Caki2 (cell line): ENCODE measurements around the gene ZBTB20. TPM values are rescaled to one million over a fixed set of nuclear protein-coding genes. Genes with fewer than 3 reads are reported as not detected.
A peak's percentile ranks its signal among the peaks of the same experiment; 100 is the strongest.

Source experiments
- DNase-seq: peaks from one replicate; pipeline ENCODE4 v3.0.0-alpha.2; 2015; ENCODE audit warnings: low read depth
- in situ Hi-C: cut with HindIII; loops from 2 replicates; pipeline ENCODE4 v1.10.0; 2016; ENCODE audit warnings: low sequenced_read_pairs, low pct_unique_long_range_greater_than_20kb, mixed read lengths
- total RNA-seq: library from RNA; depleted of rRNA; stranded (reverse); fragments of >200 nt; shearing (Covaris generic); gene quantifications from 2 replicates; pipeline ENCODE4 v1.2.3, GENCODE V29; 2014; ENCODE audit warnings: low replicate concordance

Gene ZBTB20
- total RNA-seq, 1 experiment from 2014 or later = 10.0 TPM

DNA sequence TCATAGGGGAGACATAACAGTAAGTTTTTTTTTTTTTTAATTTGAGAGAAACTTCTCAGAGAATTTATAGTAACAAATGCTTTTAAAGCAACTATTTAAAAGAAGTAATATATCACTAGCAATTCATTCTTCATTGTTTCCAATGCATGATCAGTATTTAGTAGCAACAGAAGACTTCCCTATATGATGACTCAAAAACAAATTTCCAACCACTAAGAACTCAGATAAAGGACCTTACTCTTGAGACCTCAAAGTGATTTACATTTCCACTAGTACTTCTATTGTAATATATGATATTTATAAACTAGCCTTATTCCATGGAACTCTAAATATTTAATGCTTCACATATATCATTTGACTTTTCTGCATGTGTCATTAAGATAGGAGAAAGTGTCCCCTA, 356.3 kb downstream of the ZBTB20 start:
- in situ Hi-C loops = no loop called here

DNA sequence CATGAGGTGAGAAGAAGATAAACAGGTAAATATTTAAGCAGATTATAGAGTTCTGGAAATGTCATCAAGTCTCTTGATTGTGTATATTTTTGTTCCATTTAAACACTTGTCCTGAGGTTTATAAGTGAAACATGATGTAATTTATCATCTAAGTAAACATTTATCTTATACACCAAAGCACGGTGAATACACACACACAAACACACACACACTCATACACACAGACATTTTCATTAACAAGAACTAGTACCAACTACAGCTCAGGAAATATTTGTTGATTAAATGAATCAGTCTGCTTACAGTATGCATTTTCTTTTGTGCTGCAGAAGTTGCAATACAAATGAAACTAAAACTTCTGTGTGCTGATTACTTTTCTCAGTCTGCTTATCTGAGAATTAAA, 357.3 kb downstream of the ZBTB20 start:
- in situ Hi-C loops = no loop called here
- no peak for DNase-seq

More for the DNA sequence above, 356.3 kb downstream of the ZBTB20 start:
- DNase-seq = no peak

DNA sequence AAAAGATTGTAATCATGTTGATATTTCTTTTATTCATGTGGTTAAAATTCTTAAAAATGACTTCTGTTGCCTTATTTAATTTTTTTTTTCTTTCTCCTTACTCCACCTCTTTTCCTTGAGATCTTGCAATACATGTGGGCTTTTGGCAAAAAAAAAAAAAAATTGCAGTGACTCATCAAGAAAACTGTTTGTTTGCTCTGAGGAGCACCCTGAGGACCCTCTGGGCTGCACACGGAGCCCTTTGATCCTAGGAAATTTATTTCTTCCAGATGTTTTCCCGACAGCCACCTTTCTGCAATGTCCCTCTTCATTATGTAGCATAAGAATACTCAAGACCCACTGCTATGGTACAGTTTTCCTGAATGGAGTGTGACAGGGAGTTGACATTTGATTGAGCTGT, 371.7 kb downstream of the ZBTB20 start:
- in situ Hi-C loops = no loop called here
- no peak for DNase-seq

DNA sequence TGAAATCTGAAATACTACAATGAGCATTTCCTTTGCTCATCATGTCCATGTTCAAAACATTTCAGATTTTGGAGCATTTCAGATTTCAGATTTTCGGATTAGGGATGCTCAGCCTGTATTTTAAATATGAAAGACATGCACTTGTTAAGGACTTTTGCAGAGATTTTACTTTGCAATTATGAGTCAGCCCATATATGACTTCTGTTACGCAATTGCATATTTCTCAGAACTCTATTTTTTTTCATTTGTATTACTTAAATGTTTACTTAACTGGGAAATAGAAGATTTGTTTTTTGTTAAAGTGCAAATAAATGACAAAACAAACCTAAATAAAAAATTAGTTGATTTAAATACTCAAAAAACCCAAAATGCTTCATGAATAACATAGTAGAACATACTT, 376.2 kb downstream of the ZBTB20 start:
- in situ Hi-C loops = no loop called here
- DNase-seq = no peak

DNA sequence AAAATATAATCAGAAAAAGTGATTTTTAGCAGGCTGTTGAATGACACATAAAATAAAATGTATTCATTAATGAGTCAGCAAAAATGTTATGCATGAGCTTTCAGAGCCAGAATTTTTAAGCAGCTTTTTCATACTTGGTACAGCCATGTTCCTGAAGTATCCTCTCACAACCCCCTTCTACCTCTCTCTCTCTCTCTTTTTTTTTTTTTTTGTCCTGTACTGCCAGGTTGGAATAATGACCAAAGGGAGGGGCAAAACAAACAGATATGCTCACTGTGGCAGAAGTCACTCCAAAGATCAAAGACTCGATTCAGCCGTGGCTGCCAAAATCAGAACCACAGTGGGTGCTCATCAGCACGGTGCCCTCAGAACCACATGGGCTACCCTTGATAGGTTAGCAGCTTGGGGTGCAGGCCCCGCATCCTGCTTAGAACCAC, 383.0 kb downstream of the ZBTB20 start:
- no peak for DNase-seq
- in situ Hi-C loops = no loop called here

DNA sequence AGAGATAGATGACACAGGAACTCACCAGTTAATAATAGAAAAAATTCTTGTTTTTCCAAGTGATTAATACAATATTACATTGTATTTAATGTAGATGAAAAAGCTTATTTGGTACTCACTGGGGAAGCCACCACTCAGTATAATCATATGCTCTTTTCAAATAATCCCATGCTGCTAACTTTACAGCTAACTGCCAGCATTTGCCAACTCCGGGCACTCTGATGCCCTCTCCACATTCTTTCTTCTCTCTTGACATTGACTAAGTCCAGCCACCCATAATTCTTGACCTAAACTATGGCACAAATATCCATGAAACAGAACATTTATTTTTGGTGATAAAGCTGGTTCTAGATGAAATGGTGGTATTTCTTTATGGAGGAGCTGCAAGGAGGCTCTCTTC, 384.9 kb downstream of the ZBTB20 start:
- in situ Hi-C loops = no loop called here
- no peak for DNase-seq

DNA sequence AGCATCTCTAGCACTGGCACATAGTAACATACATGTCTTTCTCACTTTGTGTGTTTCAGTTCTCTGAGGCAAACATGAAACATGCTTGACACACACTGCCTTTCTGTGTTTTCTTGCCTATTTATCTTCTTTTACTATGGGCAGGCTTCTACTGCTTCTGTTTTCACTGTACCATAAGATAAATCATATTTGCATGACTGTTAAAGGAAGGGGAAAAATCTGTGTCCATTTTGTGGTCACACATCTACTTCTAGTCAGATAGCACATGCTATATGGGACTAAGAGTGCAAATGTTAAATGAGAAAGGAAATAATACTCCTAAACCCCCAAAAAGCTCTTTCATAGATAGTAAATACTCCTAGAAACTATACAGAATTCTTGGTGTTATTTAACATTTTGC, 386.4 kb downstream of the ZBTB20 start:
- no peak for DNase-seq
- in situ Hi-C loops = no loop called here

DNA sequence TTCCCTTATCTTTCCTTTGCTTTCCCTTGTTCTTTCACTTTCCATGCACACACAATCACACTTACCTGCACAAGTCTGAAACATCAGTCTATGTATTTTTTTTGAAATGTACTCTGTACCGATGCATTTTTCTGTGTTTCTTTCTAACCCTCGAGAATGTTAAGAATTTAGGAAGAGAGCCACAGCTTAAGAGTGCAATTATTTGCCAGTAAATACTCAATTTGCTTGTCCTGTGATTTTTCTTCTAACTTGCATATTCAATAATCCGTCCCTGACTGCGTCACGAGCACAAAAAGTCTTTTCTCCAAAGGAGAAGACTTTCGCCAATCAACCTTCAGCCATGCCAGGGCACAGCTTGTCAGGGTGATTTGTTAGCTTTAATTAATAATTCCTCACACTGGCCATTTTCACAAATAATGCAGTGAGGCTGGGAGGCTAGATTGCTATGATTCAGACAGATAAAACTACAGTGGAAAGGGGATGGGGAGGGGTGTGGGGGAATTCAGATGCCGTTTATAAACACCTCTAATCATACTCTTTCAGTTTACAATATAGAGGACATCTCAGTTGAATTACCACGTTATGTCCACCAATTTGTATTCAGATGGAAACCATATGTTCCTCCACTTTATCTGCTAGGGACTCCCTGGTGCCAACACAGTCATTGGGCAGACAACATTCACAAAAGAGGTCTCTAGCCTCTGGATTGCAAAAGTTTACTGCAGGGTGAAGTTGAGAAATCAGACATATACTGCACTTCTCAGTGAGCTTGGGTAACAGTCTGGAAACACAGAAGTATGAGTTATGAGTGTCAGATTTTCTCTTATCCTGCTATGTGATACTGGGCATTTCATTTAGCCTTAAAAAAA, 388.0 kb downstream of the ZBTB20 start:
- no peak for DNase-seq
- in situ Hi-C loops = no loop called here

DNA sequence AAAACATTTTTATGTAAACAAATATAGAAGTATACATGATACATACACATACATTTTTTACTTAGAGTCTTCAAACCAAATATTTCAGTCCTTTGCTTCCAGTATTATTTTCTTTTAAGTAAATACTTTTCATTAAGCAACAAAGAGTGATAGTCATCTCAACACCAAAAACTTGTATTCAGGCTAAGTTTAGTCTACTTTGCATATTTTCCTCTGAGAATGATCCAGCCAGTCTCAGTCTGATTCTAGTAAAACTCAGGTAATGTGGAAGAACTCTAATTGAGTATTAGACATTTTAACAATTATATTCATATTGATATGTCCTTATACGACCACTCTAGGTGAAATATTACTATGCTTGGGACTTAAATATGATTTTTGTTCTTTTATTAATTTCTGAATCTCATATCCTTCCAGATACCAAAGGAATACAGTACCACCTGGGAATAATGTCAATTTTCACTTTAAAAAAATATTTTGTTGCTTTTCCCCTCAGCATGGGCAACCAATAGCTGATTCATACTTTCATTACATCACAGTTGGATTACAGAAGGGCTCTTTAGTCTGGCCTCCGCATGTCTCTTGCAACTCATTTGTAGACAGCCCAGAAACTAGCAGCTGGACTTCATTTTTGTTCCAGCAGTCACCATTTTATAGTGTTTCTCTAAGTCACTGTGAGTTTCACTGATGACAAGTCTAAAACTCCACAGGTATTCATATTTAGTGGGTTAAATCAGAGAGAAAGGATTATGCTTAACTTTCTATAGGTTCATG, 390.4 kb downstream of the ZBTB20 start:
- no peak for DNase-seq
- in situ Hi-C loops = no loop called here

DNA sequence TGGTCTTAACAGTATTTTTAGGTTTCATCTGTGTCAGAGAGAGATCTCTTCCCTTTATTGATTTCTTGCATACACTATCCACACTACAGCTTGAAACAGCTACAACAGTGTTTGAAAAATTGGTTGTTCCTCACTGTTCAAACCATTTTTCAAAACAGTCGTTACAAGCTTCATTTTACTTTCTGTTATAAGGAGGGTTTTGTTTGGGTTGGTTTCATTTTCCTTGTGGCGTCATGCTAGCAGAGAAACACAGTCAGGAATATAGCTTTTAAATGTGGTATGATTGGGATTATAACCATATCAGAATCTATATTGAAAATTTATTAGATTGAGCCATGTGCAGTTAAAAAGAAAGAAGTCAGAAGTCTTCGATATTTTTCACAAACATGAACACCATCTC, 400.6 kb downstream of the ZBTB20 start:
- in situ Hi-C loops = no loop called here
- DNase-seq = no peak

DNA sequence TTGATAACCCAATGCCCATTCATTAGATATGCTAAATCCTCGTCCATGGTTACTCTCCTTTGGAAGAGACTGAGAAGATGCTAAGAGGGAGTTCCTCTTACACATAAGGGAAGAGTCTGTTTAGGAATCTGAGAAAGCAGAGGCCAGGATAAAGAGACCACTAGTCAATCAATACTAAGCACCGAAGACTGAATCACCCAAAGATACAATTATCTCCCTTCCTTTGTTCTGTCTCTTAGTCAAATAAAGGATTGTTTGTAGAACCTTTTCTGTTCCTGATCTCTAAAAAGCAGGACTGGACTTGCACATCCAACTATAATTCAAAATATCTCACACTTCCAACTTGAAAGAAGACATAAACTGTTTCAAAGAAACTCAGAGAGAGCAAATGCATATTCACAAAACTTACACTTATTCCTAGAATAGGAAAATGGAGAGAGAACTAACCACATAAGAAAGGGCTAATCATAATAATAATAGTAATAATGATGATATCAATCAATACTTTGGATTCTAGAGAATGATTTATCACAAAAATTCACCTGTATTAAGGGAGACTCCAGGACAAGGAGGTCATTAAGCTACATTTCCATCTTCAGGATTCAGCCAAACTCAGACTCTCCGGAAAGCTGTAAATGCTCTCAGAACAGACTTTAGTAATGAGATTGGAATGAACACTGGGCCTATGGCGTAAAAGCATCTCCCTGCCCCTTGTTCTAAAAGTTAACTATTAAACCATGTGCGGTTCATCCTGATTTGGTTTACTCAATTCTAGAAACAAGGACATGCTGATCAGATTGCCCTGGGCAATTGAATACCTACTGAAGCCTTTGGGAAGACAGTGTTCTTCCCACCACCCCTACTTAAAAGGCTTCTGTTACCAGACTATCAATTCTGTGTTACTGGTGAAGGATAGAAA, 401.5 kb downstream of the ZBTB20 start:
- in situ Hi-C loops = no loop called here
- DNase-seq = peak; percentile 73

DNA sequence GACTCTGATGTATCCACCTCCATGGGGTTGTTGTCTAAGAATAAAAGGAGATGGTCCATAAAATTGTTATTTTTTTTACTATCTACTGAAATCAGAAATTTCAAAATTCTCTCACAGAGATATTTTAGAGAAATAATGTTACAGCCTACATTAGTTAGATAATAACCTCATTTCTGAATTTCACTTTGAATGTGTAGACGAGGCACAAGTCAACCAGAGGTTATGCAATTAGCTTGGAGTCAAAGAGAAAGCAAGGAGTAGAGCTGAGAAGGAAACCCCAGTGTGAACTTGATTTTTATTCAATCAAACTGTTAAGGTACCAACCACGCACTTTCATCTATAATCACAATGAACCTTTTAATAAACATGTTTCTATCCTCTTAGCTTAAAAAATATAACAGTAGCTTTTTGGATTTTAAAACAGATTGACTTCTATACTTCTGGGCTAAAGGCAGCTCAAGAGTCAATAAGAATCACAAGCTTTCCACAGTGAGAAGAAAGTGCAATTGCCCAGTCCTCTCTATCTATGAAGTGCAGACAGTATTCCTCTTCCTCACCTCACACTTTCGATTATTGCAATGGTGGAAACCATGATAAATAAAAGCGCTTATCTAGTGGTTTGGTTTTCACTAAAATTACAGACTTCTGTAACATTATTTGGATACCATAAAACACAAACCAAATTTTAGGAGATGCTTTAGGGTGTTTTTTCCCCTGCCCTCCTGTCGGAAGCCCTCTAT, 403.2 kb downstream of the ZBTB20 start:
- in situ Hi-C loops = no loop called here
- DNase-seq = no peak

DNA sequence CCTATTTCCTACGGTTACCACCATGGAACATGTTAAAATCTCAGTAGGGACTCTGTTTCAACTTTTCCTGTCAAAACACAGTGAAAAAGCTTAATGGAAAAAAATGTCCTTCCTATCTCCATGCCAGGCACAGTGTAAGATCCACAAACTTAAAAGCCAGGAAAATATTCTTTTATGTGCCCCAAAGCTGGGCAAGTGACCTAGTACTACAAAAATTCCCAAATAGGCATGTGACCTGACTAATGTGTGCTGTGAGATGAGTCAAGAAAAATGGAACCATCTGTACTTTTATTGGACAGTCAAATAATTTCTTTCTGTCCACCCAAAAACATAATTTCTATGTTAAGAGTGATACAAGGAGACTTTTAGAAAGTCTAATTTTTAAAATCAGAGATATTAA, 406.0 kb downstream of the ZBTB20 start:
- DNase-seq = no peak
- in situ Hi-C loops = no loop called here

DNA sequence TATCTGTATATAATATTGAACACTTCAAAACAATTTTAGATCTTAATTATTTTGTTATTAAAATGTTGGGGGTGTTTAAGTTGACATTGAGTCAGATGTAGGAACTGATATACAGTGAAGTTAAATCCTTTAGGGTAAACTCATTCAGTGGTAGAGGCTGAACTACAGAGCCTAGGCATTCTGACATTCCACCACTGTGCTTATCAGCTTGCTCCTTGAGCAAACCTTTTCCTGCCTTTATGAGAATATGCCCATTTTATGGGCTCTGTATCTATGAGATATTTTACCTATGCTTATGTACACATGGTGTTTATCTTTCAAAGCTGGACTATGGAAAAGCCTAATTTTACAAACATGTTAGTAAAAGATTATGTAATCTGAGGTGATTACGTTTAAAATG, 407.5 kb downstream of the ZBTB20 start:
- no peak for DNase-seq
- in situ Hi-C loops = no loop called here

DNA sequence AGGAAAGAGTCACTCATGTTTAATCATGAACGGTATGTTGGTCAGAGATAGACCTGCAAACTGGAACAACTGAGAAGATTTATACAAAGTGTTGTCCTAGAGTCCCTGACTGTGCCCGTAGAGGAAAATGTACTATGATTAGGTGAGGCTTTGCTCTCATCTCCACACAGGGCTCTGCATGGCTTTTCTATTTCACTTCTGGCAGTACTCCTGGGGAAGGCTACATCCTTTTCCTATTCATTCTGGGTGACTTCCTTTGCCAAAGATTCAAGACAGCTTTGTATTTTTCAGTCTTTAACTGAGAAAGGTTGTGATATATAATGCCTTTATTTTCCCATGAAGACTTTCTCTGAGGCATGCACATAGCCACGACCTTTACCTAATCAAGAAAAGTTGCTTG, 414.7 kb downstream of the ZBTB20 start:
- no peak for DNase-seq
- in situ Hi-C loops = no loop called here

DNA sequence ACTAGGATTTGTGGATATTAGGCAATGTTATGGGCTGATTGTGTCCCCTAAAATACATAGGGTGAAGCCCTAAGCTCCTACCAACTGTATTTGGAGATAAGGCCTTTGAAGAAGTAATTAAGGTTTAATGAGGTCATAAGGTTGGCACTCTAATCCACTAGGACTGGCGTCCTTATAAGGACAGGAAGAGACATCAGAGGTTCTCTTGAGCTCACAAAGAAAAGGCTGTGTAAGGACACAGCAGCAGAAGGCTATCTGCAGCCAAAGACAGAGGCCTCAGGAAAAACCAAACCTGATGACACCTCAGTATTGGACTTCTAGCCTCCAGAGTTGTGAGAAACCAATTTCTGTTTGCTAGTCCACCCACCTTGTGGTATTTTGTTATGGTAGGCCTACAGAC, 416.7 kb downstream of the ZBTB20 start:
- DNase-seq = no peak
- in situ Hi-C loops = no loop called here

DNA sequence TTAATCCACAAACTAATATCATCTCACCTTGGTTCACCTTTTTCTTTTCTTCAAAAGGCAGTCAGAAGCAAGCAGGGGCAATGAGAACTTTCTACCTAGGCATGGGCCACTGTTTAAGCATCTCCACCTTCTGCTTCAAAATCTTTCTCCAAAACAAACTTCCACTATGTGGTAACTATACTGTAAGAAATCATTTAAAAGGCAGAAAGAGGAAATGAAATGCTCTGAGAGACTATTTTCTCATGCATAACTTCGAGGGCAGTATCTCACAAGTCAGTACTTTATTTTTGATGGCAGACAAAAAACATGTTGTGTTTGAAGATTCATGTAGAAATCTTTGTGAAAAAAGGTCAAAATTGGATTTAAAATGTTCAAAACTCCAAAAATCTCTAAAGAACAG, 419.7 kb downstream of the ZBTB20 start:
- in situ Hi-C loops = no loop called here

DNA sequence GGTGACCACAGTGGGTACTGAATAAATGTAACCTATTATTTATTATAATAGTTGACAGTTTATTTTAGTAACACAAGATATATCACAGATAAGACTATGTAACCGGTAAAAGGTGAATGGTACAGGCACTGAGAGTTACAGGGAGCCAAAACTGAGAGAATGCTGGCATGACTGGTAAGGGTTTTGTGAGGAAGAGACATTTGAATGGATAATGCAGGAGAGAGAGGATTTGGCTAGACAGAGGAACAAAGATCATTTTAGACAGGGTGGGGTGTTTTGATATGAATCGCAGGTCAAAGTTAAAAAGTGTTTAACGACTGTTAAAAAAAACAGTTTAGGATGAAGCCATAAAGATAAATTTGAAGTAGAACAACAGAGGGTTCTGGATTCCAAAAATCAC, 421.1 kb downstream of the ZBTB20 start:
- DNase-seq = no peak
- in situ Hi-C loops = no loop called here

More for the DNA sequence above, 419.7 kb downstream of the ZBTB20 start:
- no peak for DNase-seq
